ENCODE results near the gene SOWAHB.

The SOWAHB gene

DNA sequence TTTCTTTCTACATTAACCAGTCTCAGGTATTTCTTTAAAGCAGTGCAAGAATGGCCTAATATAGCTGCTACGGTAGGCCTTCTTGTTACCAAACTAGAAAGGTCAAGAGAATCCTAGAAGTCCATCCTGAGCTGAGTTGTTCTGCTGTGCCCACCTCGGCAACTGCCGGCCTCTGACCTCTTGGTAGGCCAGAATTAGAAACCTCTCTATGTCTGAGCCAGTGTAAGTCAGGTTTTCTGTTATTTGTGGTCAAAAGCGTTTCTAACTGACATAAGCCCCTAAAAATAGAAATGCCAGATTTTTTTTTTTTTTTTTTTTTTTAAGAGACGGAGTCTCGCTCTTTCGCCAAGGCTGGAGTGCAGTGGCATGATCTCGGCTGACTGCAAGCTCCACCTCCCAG is 43.1 kb downstream of the SOWAHB start:
- in situ Hi-C loops (cut with MboI; ENCODE audit: low sequenced_read_pairs), result no loop called here

DNA sequence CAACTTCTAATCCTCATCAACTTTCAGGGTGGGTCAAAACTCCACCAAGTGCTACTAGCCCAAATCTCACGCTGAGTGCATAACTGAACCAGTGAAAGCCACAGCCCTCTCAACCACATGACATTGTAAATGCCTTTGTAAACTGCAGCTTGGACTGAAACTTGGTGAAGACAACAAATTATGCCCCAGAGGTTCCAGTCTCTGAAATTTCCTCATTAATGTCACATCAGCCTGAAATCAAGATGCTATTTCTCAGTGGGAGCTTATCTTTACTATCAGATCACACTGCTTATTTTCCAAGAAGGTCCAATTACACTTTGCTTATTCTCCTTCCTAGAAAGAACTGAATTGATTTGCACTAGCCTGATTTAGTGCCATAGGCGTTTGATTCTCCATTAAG is 46.6 kb downstream of the SOWAHB start:
- in situ Hi-C loops (cut with MboI; ENCODE audit: low sequenced_read_pairs), result no loop called here

DNA sequence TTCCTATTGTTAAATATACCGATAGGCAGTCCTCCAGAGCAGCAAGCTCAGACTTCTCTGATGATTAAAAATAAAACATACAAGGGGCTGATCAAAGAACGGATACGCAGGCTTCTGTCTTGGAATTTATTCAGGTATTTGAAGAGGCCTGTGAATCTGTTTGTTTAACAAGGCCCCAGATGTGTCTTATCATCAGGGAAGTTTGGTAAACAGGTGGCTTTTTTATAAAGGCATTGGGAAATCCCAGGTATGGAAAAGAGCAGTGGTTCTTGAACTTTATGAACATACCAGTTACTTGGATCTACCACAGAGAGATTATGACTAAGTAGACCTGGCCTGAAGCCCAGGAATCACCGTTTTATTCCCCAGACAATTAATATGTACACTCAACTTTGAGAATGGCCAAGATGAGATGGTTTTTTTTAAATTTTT is 47.9 kb downstream of the SOWAHB start:
- in situ Hi-C loops (cut with MboI; ENCODE audit: low sequenced_read_pairs), result no loop called here

Measured in hTERT RPE-1 (cell line).